Hypothalamus (tissue), 51 donors: ENCODE measurements around the gene SLC4A11.

Experiments used
- DNase-seq, 51 donors: peaks; one replicate each; lab custom pipeline; 2025; lab: John Stamatoyannopoulos, UW

The SLC4A11 gene

DNA sequence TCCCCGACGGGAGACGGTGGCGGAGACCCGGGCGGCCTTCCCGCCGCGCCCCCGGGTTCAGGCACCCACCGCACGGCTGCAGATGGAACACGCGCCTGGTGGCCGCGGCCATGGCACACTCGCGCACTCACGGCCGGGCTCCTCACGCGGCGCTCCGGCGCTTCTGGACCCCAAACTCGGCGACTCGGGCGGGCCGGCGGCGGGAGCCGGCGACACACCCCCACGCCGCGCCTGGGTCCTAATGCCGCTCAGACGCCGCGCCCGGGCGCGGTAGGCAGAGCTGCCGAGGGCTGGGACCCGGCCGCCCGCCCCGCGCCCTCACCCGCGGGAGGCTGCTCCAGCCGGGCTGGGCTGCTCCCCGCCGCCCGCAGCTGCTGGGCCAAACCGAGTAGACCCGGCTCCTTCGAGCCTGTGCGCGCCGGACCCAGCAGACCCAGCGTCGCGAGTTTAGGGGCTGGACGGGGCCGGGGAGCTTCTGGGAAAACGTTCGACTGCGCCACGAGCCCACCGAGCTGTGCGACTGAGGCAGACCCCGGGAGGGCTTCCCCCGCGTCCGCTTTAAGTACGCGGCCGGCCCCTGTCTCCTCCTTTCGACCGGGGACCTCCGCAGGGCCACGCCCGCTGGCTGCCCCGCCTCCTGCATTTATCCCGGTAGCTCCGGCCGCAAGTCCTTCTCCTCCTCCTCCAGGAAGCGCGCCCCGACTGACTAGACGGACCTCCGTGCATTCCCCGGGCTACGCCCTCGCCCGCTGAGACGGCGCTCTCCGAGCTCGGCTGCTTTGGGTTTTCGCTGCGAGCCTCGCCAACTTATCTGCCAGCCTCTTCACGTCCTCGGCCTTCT is at the start of gene SLC4A11:
SLC4A11 (minus strand) TSS at position 165 of the 841 bp plus-strand sequence; CDS start at position 112, 53 bp downstream.
- DNase-seq = peak in 5 of 51 donors; percentile 7 to 22 (median 11)

DNA sequence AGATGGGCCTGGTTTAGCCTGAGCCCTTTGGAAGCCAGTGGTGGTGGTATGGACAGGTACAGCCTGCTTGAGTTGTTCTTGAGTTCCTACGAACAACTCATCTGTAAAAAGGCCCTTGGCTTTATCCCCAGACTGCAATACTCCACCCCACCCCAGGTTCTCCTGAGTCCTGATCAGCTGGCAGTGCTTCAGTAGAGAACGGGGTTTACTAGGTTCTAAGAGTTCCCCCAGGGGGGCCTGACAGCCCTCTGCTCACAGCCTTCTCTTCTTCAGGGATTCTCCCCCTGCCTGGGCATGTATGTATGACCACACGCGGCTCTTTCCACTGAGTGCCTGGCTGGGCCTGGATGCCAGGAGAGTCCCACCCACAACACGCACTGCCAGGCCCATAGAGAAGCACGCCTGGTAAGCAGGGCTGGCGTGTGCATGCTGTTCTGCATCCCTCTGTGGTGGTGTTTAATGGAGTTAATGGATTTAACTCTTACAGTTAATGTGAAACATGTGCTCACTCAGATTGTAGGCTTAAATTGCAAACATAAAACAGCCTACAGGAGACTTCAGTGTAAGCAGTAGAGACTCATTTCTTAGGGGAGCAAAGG is 44.3 kb upstream of the SLC4A11 start:
- DNase-seq = no peak

DNA sequence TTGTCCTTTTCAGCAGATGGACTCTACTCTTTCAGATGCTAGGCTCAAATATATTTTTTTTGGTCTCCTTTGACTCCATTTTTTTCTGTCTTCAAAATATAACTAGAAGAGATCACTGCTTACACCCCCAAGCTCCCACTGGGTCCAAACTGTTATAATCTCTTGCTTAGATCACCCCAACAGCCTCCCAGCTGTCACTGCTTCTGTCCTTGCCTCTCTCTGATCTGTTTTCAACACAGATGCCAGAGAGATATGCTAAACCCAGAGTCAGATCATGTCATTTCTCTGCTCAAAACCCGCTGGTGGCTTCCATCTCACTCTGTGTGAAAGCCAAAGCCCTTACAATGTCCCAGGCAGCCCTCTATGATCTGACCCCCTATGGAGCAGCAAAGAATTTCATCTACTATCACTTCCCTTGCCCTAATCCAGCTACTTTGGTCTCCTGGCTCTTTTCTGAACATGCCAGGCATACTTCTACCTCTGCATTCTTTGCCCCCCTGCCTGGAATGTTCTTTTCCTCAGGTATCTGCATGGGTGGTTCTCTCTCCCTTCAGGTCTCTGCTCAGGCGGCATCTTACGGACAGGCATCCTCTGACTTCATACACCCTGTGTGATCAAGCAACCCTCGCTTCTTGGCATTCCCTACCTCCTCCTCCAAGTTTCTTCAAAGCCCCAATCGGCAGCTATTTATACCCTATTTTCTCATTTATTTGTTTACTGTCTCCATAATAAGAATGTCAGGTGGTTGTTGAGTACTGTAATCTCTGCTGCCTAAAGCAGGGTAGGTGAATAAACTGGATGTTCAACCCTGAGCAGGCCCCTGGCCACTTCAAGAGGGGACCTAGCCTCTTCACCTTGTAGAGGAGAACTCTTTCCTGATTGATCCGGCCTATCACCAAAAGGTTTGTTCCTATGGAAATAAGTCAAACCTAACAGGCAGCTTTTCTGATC is 43.6 kb upstream of the SLC4A11 start:
- DNase-seq = no peak

DNA sequence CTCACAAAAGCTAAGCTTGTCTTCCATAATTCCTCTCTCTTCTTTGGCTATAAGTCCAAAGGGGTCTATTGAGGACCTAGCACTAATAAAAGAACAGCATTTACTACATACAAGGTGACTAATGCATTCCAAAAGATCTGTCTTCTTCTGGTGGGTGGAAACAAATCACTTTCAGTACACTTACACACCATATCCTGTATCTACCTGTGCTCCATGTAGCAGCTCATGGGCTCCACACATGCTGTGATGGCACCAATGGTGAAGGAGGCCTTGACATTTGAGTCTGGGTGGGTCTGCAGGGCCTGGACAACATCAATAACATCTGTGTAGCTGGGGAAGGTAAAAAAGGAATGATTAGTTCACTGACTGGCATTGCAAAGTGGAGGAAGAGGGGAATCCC is 42.4 kb upstream of the SLC4A11 start:
- DNase-seq = no peak

DNA sequence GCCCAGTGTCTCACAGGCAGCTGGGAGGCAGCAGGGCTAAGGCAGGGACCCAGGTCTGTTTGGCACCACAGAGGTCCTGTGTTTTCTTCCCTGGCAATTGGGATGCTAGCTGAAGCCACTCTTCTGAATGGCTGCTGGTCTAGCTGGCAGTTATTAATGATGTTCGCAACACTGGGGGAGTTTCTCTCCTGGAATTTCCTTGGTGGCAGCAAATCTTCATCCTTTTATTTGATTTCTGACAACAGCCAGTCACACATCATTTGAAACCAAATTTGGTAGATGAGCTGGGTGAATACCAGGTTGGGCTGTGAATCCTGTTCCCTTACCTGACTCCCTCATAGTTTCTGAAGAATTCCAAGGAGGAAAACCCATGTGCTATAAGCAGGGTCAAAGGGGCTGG is 40.8 kb upstream of the SLC4A11 start:
- DNase-seq = no peak

DNA sequence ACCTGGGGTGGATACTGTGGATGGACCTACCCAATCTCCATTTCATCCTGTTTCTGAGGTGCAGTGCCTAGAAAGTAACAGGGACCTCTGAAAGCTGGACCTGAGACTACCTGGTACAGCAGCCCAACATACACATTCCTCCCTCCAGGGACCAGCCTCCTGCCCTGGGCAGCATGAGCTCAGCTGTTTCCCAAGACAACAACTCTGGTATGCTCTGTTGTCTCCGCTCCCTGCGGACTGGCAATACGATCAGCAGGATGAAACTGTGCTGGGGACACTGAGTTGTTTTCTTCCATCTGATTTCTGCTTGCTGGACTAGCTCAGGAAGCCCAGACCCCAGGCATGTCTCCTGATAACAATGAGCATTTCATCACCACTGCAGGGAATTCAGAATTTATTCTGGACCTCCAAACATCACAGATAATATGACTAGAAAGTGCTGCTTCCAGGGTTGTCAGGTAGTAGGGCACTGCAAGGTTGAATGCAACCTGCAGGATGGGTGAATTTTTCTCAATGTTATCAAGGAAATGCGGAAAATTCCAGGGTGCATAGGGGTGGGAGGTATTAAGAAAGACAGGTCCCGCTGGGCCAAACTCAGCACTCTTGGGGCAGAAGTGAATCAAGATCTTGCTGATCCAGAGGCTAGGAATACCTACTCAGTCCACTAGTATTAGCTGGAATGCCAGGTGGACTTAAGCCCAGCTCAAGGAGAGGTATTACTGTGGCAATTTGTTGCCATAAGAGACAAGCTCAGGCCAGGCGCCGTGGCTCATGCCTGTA is 38.9 kb upstream of the SLC4A11 start:
- DNase-seq = no peak

DNA sequence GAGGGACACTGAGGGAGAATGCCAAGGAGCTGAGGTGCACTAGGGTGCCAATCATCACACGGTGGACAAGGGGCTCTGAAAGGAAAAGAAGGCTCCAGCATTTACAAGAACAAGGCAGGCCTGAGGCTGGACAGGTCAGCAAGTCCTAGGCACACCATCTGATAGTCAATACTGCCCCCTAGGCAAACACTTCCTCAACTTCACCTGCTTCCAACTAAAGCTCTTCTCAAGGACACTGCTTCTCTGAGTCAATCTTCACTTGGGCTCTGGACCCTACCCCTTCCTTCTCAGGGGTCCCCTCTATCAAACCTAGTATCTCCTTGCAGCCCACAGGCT is 37.7 kb upstream of the SLC4A11 start:
- peak in 6 of 51 donors; percentile 6 to 45 (median 14) for DNase-seq

DNA sequence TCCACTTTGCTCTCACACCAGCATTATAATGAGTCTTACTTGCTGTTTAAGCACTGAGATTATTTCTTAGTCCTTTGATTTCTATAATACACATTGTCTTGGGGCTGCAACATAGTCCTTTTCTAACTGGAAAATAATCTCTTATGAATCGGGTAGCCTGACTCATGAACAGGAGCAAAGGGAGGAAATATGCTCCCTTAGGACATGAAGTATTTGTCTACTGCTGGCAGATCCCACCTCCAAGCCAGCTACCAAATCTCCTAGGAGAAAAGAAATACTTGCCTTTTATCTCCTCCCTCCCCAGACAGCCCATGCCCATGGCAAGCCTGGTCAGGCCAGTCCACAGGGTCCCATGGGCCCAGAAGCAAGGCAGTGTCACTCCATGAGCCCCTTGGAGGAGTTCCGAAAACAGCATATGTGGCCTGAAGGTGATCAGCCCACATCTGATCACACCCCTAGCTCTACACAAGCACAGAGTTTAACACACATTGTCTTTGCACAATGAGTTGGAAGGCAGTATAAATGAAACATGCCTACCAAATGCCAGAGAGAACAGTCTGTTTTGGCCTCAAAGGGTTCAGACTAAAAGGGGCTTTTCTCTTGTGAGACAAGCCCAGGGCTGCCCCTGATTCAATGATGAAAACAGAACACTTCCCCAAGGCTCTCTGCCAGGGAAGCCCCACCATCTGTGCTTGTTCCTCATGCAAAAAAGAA is 37.1 kb upstream of the SLC4A11 start:
- no peak for DNase-seq

DNA sequence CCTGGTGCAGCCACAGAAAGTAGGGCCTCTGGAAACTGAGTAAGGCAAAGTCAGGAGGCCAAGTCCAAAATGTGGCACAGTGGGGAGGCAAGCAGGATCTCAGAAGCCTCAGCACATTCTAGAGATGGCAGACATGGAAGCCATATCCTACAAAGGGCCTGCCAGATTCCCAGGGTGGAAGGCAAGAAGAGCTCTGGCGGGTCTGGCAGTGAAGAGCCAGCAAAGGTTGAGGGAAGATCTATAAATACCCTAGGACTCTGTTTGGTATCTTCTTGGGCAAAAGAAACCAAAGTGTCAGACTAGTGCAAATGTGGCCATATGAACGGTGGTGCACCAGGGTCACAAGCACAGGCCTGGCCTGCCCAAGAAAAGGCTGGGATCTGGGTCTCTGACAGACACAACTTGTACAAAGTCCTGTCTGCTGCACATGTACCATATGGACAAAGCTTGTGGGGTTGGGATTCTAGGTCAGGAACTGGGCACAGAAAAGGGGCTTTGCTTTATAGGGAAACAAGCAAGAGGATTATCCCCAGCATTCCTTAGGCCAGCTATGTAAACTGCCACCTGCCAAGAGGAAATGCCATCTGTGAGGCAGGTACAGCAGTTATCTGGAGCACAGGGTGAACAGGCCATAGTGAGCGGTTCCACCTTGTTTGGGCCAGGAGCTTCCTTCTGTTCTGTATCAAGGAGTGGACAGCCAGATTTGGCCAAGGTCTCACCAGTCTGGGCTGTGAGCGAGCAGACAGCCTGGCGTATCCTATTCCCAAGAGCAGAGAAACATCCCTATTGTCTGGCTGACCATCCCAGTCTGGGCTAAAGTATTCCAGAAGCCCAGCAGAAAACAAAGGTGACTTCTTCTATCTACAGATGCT is 36.3 kb upstream of the SLC4A11 start:
- DNase-seq = no peak

DNA sequence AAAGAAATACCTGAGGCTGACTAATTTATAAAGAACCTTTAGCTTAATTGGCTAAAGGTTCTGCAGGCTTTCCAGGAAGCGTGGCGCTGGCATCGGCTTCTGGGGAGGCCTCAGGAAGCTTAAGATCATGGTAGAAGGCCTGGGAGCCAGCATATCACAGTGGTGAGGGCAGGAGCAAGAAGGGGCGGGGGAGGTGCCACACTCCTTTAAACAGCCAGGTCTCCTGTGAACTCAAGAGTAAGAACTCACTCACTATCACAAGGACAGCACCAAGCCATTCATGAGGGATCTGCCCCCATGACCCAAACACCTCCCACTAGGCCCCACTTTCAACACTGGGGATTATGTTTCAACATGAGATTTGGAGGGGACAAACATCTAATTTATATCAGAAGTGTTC is 34.4 kb upstream of the SLC4A11 start:
- DNase-seq = no peak

DNA sequence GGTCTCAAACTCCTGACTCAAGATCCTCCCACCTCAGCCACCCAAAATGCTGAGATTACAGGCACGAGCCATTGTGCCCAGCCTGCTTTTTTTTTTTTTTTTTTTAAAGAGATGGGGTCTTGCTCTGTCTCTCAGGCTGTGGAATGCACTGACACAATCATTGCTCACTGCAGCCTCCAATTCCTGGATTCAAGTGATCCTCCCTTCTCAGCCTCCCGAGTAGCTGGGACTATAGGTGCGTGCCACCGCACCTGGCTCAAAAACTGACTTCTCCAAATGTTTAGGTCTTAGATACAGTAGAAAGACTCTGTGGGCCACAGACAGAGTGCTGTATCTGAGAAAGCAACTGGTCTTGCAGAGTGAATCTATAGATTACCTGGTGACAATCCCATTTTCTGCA is 31.1 kb upstream of the SLC4A11 start:
- DNase-seq = no peak

DNA sequence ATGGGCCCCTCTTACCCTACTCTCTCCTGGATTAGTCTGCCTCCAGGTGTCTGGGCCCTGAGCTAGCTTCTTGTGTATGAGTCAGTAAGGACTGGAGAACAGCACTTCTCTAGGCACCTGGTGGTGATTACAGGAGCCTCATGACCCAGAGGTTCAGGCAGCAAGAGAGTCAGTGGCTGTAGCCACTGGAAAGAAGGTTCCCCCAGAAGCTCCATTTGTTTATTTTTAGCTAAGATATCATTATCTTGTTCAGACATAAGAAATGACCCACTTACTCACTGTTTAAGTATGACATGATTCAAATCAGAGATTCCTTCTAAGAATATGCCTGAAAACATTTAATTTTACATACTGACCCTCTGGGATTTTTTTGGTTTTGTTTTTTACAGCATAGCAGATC is 23.6 kb upstream of the SLC4A11 start:
- DNase-seq = no peak

DNA sequence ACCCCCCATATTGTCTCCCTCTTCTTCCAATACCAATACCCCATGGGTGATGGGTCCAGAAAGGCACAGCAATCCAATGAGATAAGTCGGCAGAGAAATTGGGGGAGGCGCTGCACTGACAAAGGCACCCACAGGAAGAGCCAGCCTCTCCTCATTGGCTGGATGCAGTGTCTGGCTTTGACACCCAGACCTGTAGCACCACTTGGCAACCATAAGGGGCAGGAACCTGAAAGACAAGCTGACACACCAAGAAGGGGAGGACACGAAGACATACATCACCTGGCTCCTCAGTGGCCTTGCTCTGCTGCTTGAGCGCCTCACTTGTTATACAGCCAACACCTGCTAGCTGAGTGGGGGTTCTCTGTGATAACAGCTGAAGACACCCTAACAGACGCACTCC is 19.4 kb upstream of the SLC4A11 start:
- no peak for DNase-seq

DNA sequence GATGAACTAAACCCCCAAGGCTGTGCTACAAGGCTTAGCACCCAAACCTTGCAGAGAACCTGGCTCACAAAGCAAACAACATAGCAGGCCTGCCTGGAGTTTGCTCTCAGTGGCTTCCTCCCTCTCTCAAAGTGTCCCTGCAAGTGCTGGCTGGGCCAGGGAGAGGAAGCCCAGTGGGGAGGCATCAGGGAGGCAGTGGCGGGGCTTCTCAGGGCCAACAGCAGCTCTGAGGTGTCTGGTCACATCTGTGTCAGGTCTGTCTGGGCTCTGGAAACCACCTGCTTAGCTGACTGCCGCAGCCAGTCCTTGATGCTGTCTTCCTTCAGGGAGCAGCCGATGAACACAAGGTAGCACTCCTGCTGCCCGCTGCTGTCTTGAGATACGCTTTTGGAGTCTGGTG is 16.7 kb upstream of the SLC4A11 start:
- no peak for DNase-seq

DNA sequence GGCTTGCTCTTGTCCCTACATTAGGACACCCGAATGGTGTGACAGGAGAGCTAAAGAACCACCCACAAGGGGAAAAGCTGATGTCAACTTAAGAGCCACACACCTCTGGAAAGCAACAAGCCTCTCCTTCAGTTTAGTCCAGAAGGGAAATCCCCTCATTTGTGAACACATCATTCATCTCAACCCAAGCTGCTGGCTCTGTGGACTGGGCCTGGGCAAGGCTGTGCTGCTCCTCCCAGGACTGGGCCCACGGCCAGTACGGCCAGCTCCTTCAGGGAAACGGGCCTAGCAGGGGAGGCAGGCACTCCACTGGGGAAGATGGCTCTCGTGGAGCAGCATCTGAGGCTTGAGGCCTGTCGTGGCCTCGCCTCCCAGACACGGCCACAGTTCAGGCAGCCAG is 12.8 kb upstream of the SLC4A11 start:
- DNase-seq = peak in 33 of 51 donors; percentile 7 to 69 (median 40)

DNA sequence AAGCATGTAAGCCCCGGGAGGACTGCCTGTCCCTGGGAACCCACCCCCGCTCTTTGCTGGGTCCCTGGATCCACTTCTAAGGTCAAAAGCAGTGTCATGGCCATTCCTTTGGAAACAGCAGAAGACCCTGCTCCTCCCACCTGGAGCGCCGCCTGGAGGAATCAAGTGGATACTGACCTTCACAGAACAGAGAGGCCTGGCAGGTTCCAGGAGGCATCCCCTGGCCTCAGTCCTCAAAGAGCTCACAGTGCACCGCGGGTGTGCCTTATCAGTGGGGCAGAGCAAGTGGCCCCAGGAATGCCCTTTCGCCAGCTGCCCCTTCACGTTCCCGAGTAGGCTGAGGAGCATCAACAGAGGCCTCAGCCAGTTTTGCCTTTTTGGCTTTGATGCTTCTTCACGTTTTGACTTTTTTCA is 11.1 kb upstream of the SLC4A11 start:
- DNase-seq = no peak

DNA sequence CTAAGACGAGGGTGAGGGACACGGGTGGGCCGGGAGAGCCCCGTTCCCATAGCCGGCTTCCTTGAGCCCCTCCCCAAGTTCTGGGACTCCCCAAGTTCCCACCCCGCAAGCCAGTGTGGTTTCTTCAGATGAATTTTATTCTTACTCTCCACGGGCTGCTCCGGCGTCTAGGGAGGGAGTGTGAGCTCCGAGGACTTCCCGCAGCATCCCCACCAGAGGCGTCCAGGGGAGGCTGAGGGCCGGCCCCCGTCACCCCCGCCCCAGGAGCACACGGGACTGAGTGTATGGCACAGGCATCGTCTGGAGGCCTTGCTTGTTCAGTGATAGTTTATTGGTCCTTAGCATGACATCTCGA is 10.0 kb upstream of the SLC4A11 start:
- no peak for DNase-seq

DNA sequence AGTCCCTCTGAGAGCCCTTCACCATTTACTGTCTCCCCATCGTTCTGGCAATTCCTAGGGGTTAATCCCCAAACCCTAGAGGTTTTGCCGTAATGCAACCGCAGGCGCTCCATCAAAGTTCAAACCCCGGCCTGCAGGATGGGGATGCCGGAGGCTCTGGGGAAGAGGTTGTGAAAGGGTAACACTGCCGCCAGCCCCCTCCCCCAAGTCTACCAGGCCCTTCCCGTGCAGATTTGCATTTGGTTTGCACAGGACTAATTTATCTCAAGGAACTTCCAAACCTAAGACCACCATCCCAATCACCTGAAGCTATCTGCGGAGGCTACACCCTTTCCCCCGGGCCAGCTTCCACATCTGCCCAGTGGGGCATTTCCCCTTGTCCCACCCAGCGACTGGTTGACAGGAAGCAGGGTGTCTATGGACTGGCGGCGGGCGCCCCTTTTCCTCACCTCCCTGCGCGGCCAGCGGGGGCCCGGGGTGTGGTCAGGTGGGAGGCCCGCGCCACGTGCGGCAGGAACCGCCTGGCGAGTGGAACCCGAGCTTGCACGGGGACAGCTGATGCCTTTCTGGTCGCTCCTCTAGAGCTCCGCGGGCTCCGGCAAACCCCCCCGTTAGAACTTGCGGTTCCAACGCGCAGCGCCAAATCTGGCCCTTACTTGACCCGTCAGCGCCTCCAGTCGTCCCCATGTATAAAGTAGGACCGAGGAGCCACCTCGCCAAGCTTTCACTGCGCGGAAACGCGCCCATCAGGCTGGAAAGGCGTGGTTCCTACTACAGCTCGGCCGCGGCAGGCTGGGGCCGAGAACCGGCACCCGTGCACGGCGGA is 9.4 kb upstream of the SLC4A11 start:
- peak in 1 of 51 donors; percentile 15 for DNase-seq
